IPS-18a (cell line): Measurements from ENCODE around the gene INSYN2A.

Experiments
- H3K27ac ChIP-seq: one replicate; pipeline ENCODE4 v1.5.1; 2013; ENCODE audit warnings: low read length
- H3K27me3 ChIP-seq: one replicate; pipeline ENCODE4 v1.6.1; 2013; ENCODE audit warnings: mild to moderate bottlenecking, low read length; ENCODE audit not compliant: control insufficient read depth, insufficient read depth
- H3K36me3 ChIP-seq: one replicate; pipeline ENCODE4 v1.6.1; 2013; ENCODE audit warnings: low read depth, low read length; ENCODE audit not compliant: control insufficient read depth
- H3K4me1 ChIP-seq: one replicate; pipeline ENCODE4 v1.6.1; 2013; ENCODE audit warnings: low read depth, low read length; ENCODE audit not compliant: control insufficient read depth
- H3K4me3 ChIP-seq: one replicate; pipeline ENCODE4 v1.5.1; 2013; ENCODE audit warnings: low read length
- H3K9ac ChIP-seq: one replicate; pipeline ENCODE4 v1.6.1; 2013; ENCODE audit warnings: mild to moderate bottlenecking, low read length, moderate library complexity
- H3K9me3 ChIP-seq: one replicate; pipeline ENCODE4 v1.6.1; 2013; ENCODE audit warnings: low read depth, low read length; ENCODE audit not compliant: control insufficient read depth

The INSYN2A gene

DNA sequence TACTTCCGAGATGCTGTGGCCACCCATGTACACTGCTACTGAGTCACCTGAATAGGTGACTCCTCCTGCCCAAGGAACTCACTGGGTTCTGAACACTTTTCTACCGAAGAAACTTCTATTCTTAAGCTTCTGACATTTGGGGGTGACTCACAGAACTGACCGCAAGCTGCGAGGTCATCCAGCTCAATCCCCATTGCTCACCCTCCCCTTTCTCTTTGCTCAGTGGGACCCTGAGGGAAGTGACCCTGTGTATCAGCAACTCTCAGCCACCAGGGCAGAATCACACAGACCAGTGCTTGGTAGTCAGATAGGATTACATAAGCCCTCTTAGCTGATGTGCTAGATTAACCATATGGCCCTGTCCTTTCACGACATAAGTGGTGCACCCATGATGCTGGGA lies 46.3 kb downstream of the INSYN2A start:
- Histone ChIP-seq H3K9me3 (no peaks in the 10 kb centered on the region), H3K4me1 (peaks cover 31% of the 10 kb centered on the region), H3K9ac (no peak overlapping the region), H3K36me3 (no peaks in the 10 kb centered on the region), H3K27ac (no peak overlapping the region), H3K4me3 (peak overlapping the region; percentile 12), H3K27me3 (no peaks in the 10 kb centered on the region)

GRCh38 chr10:127149501-127150081 lies 46.8 kb downstream of the INSYN2A start:
- H3K9me3 ChIP-seq, result no peaks in the 10 kb centered on the region
- H3K27me3 ChIP-seq, result no peaks in the 10 kb centered on the region
- no peaks in the 10 kb centered on the region for H3K36me3 ChIP-seq
- H3K4me1 ChIP-seq, result peaks cover 31% of the 10 kb centered on the region
- H3K9ac ChIP-seq, result no peak overlapping the region
- peak overlapping the region; percentile 12 for H3K4me3 ChIP-seq
- no peak overlapping the region for H3K27ac ChIP-seq

GRCh38 chr10:127148933-127149220 lies 47.5 kb downstream of the INSYN2A start:
- H3K27me3 ChIP-seq, result no peaks in the 10 kb centered on the region
- no peak overlapping the region for H3K4me3 ChIP-seq
- peaks cover 31% of the 10 kb centered on the region for H3K4me1 ChIP-seq
- no peaks in the 10 kb centered on the region for H3K9me3 ChIP-seq
- H3K9ac ChIP-seq, result no peak overlapping the region
- no peak overlapping the region for H3K27ac ChIP-seq
- H3K36me3 ChIP-seq, result no peaks in the 10 kb centered on the region

GRCh38 chr10:127148066-127148932 lies 48.1 kb downstream of the INSYN2A start:
- Histone ChIP-seq H3K36me3 (no peaks in the 10 kb centered on the region), H3K4me1 (peaks cover 31% of the 10 kb centered on the region), H3K27ac (no peak overlapping the region), H3K27me3 (no peaks in the 10 kb centered on the region), H3K9me3 (no peaks in the 10 kb centered on the region), H3K9ac (no peak overlapping the region), H3K4me3 (no peak overlapping the region)

DNA sequence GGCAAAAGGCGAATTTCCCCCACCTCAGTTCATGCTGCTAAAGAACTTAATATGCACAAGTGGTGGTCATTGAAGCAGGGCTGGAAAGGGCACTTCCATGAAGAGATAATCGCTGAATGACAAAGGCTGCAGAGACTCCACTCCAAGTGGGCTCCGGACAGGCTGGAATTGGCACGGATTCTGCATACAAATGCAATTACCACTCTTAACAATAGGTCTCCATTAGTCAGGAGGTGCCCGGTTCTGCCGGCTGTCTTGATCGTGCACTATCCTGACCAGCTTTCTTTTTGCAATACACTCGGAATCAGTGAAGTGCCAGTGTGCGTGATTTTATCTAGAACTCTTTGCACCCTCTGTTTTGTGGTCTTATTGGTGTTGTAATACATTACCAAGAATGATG lies 49.7 kb downstream of the INSYN2A start:
- Histone ChIP-seq H3K9me3 (no peaks in the 10 kb centered on the region), H3K27me3 (no peaks in the 10 kb centered on the region), H3K4me3 (no peak overlapping the region), H3K9ac (no peak overlapping the region), H3K27ac (no peak overlapping the region), H3K36me3 (no peaks in the 10 kb centered on the region), H3K4me1 (peaks cover 26% of the 10 kb centered on the region)
